ENCODE results near the gene ELMO1.

The ELMO1 gene

GRCh38 chr7:36972140-36972518 is 476.5 kb downstream of the ELMO1 start:
- TF ChIP-seq, protein P1, sequence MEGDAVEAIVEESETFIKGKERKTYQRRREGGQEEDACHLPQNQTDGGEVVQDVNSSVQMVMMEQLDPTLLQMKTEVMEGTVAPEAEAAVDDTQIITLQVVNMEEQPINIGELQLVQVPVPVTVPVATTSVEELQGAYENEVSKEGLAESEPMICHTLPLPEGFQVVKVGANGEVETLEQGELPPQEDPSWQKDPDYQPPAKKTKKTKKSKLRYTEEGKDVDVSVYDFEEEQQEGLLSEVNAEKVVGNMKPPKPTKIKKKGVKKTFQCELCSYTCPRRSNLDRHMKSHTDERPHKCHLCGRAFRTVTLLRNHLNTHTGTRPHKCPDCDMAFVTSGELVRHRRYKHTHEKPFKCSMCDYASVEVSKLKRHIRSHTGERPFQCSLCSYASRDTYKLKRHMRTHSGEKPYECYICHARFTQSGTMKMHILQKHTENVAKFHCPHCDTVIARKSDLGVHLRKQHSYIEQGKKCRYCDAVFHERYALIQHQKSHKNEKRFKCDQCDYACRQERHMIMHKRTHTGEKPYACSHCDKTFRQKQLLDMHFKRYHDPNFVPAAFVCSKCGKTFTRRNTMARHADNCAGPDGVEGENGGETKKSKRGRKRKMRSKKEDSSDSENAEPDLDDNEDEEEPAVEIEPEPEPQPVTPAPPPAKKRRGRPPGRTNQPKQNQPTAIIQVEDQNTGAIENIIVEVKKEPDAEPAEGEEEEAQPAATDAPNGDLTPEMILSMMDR (IDR thresholded peaks at IDR 0.05; ENCODE audit: poor library complexity, severe bottlenecking) = no peak
- Histone ChIP-seq H3K36me3 (ENCODE audit: low read depth) (no peaks in the 10 kb centered on the region), H3K4me1 (ENCODE audit: insufficient read depth, poor library complexity, severe bottlenecking) (no peaks in the 10 kb centered on the region), H3K9me3 (ENCODE audit: severe bottlenecking) (no peaks in the 10 kb centered on the region), H3K27me3 (ENCODE audit: insufficient read depth, poor library complexity, severe bottlenecking) (no peaks in the 10 kb centered on the region), H3K4me3 (ENCODE audit: severe bottlenecking) (no peak overlapping the region), H3K27ac (ENCODE audit: poor library complexity, severe bottlenecking) (no peak overlapping the region)
- ATAC-seq (ENCODE audit: low read depth) (no peak), DNase-seq (ENCODE audit: low spot score) (no peak)

GRCh38 chr7:36971515-36972139 is 477.0 kb downstream of the ELMO1 start:
- no peaks in the 10 kb centered on the region for H3K4me1 ChIP-seq (ENCODE audit: insufficient read depth, poor library complexity, severe bottlenecking)
- H3K9me3 ChIP-seq (ENCODE audit: severe bottlenecking) = no peaks in the 10 kb centered on the region
- H3K36me3 ChIP-seq (ENCODE audit: low read depth) = no peaks in the 10 kb centered on the region
- TF ChIP-seq, protein P1 (IDR thresholded peaks at IDR 0.05; ENCODE audit: poor library complexity, severe bottlenecking) = no peak
- no peak for DNase-seq (ENCODE audit: low spot score)
- H3K4me3 ChIP-seq (ENCODE audit: severe bottlenecking) = no peak overlapping the region
- no peaks in the 10 kb centered on the region for H3K27me3 ChIP-seq (ENCODE audit: insufficient read depth, poor library complexity, severe bottlenecking)
- ATAC-seq (ENCODE audit: low read depth) = no peak
- no peak overlapping the region for H3K27ac ChIP-seq (ENCODE audit: poor library complexity, severe bottlenecking)

- TF ChIP-seq, protein P1 (IDR thresholded peaks at IDR 0.05; ENCODE audit: poor library complexity, severe bottlenecking) = no peak
- no peak overlapping the region for H3K27ac ChIP-seq (ENCODE audit: poor library complexity, severe bottlenecking)
Observed at GRCh38 chr7:36970551-36971514, 477.8 kb downstream of the ELMO1 start.

GRCh38 chr7:36969376-36969775 is 479.3 kb downstream of the ELMO1 start:
- H3K27me3 ChIP-seq (ENCODE audit: insufficient read depth, poor library complexity, severe bottlenecking) = no peaks in the 10 kb centered on the region
- no peak overlapping the region for H3K27ac ChIP-seq (ENCODE audit: poor library complexity, severe bottlenecking)
- H3K4me1 ChIP-seq (ENCODE audit: insufficient read depth, poor library complexity, severe bottlenecking) = no peaks in the 10 kb centered on the region
- TF ChIP-seq, protein P1 (IDR thresholded peaks at IDR 0.05; ENCODE audit: poor library complexity, severe bottlenecking) = no peak
- H3K36me3 ChIP-seq (ENCODE audit: low read depth) = no peaks in the 10 kb centered on the region
- no peak for DNase-seq (ENCODE audit: low spot score)
- H3K9me3 ChIP-seq (ENCODE audit: severe bottlenecking) = no peaks in the 10 kb centered on the region
- ATAC-seq (ENCODE audit: low read depth) = no peak
- H3K4me3 ChIP-seq (ENCODE audit: severe bottlenecking) = no peak overlapping the region

More at GRCh38 chr7:36970551-36971514, 477.8 kb downstream of the ELMO1 start:
- H3K4me1 ChIP-seq (ENCODE audit: insufficient read depth, poor library complexity, severe bottlenecking) = no peaks in the 10 kb centered on the region
- H3K4me3 ChIP-seq (ENCODE audit: severe bottlenecking) = no peak overlapping the region
- ATAC-seq (ENCODE audit: low read depth) (no peak), DNase-seq (ENCODE audit: low spot score) (no peak)
- H3K9me3 ChIP-seq (ENCODE audit: severe bottlenecking) = no peaks in the 10 kb centered on the region
- H3K36me3 ChIP-seq (ENCODE audit: low read depth) = no peaks in the 10 kb centered on the region
- H3K27me3 ChIP-seq (ENCODE audit: insufficient read depth, poor library complexity, severe bottlenecking) = no peaks in the 10 kb centered on the region

Data from RWPE2 (cell line).